Sigmoid colon (tissue), 4 donors: ENCODE data around the gene SFRP4.

Experiments
- CTCF ChIP-seq, 4 experiments: fragments of 450-650 bp in 3 of 4; fragments of 200-600 bp in 1 of 4; IDR thresholded peaks; one replicate each; pipeline ENCODE4 v1.5.1; 2016 to 2019; ENCODE audit warnings: antibody characterized with exemption in 4 of 4, mild to moderate bottlenecking in 3 of 4, moderate library complexity in 2 of 4
- EP300 ChIP-seq, 4 donors: sonication (generic); formaldehyde crosslinking; IDR thresholded peaks; one replicate each; pipeline ENCODE4 v1.6.1; 2017; ENCODE audit warnings: antibody characterized with exemption in 4 of 4
- POLR2A ChIP-seq, 2 donors: fragments of 450-650 bp; IDR thresholded peaks; one replicate each; pipeline ENCODE4 v1.6.1; 2016; ENCODE audit warnings: antibody characterized with exemption in 2 of 2, mild to moderate bottlenecking in 2 of 2, moderate library complexity in 2 of 2

- TF ChIP-seq CTCF (IDR thresholded peaks at IDR 0.05) (no peak), EP300 (IDR thresholded peaks at IDR 0.05) (no peak), POLR2A (IDR thresholded peaks at IDR 0.05) (no peak)
These were observed 13.8 kb upstream of the SFRP4 start for GRCh38 chr7:37930226-37930948.
